NCI-H2227 (cell line): ENCODE measurements around the gene CATSPER3.

Source experiments
- DNase-seq: peaks from one replicate; lab custom pipeline; 2025; ENCODE audit not compliant: unreplicated experiment; lab: John Stamatoyannopoulos, UW

The CATSPER3 gene

GRCh38 chr5:135040333-135041144 lies 72.8 kb downstream of the CATSPER3 start:
- DNase-seq: no peak

GRCh38 chr5:135041145-135041587 lies 73.5 kb downstream of the CATSPER3 start:
- DNase-seq: no peak

- no peak for DNase-seq
Observed at GRCh38 chr5:135041726-135042125, 74.0 kb downstream of the CATSPER3 start.

- DNase-seq: no peak
Observed at GRCh38 chr5:135042595-135042994, 74.9 kb downstream of the CATSPER3 start.

GRCh38 chr5:135045488-135045887 lies 77.8 kb downstream of the CATSPER3 start:
- no peak for DNase-seq

GRCh38 chr5:135046661-135047346 lies 79.1 kb downstream of the CATSPER3 start:
- no peak for DNase-seq

- DNase-seq: no peak
Observed at GRCh38 chr5:135047347-135047695, 79.6 kb downstream of the CATSPER3 start.

GRCh38 chr5:135048286-135048685 lies 80.6 kb downstream of the CATSPER3 start:
- DNase-seq: no peak

- DNase-seq: no peak
Observed at GRCh38 chr5:135048930-135049329, 81.2 kb downstream of the CATSPER3 start.

GRCh38 chr5:135050244-135050767 lies 82.6 kb downstream of the CATSPER3 start:
- no peak for DNase-seq

GRCh38 chr5:135051399-135051798 lies 83.7 kb downstream of the CATSPER3 start:
- DNase-seq: no peak

GRCh38 chr5:135051872-135052271 lies 84.2 kb downstream of the CATSPER3 start:
- DNase-seq: no peak

- DNase-seq: no peak
Observed at GRCh38 chr5:135052511-135053145, 84.9 kb downstream of the CATSPER3 start.

- no peak for DNase-seq
Observed at GRCh38 chr5:135053278-135053677, 85.6 kb downstream of the CATSPER3 start.

GRCh38 chr5:135053989-135054388 lies 86.3 kb downstream of the CATSPER3 start:
- DNase-seq: no peak

- no peak for DNase-seq
Observed at GRCh38 chr5:135054546-135054945, 86.8 kb downstream of the CATSPER3 start.

- no peak for DNase-seq
Observed at GRCh38 chr5:135055396-135055795, 87.7 kb downstream of the CATSPER3 start.

- DNase-seq: no peak
Observed at GRCh38 chr5:135056316-135057030, 88.8 kb downstream of the CATSPER3 start.

GRCh38 chr5:135057233-135057632 lies 89.5 kb downstream of the CATSPER3 start:
- no peak for DNase-seq

- peak; percentile 9 for DNase-seq
Observed at GRCh38 chr5:135058331-135058732, 90.6 kb downstream of the CATSPER3 start.
